ENCODE measurements around the gene CD6. TPM values are rescaled to one million over a fixed set of nuclear protein-coding genes. Genes with fewer than 3 reads are reported as not detected.

Gene CD6
- polyA plus RNA-seq, 12 donors = 0.33 to 2.1 (median 0.81) TPM; not detected in 2

Other genes with a start within 250 kb of the CD6 start
- gene MS4A18, start 247.0 kb upstream of the CD6 start, polyA plus RNA-seq (ENCODE audit: insufficient read length in 12 of 12) = not detected
- gene MS4A15, start 214.8 kb upstream of the CD6 start, polyA plus RNA-seq (ENCODE audit: insufficient read length in 12 of 12) = not detected
- gene MS4A10, start 186.3 kb upstream of the CD6 start, polyA plus RNA-seq (ENCODE audit: insufficient read length in 12 of 12) = not detected
- gene CCDC86, start 129.6 kb upstream of the CD6 start, polyA plus RNA-seq (ENCODE audit: insufficient read length in 12 of 12) = 10 to 100 TPM in 11 of 12 donors, not detected in 1; 13.7 to 24.7 (median 17.4) TPM
- gene PTGDR2, start 115.7 kb upstream of the CD6 start, polyA plus RNA-seq (ENCODE audit: insufficient read length in 12 of 12) = 1 to 10 TPM in 2 of 12 donors, under 1 TPM in 8, not detected in 2; 0.64 to 1.2 (median 0.76) TPM
- gene ZP1, start 104.1 kb upstream of the CD6 start, polyA plus RNA-seq (ENCODE audit: insufficient read length in 12 of 12) = under 1 TPM in 3 of 12 donors, not detected in 9; 0.11 to 0.24 (median 0.15) TPM
- gene PRPF19, start 65.1 kb upstream of the CD6 start, polyA plus RNA-seq (ENCODE audit: insufficient read length in 12 of 12) = 10 to 100 TPM in 11 of 12 donors, not detected in 1; 53.4 to 83.9 (median 64.8) TPM
- gene TMEM109, start 57.5 kb upstream of the CD6 start, polyA plus RNA-seq (ENCODE audit: insufficient read length in 12 of 12) = 100 to 1,000 TPM in 5 of 12 donors, 10 to 100 TPM in 6, not detected in 1; 80.2 to 123 (median 97.2) TPM
- 10 to 100 TPM in 11 of 12 donors, not detected in 1; 21.7 to 52.2 (median 35.2) TPM for gene TMEM132A, start 47.2 kb upstream of the CD6 start, polyA plus RNA-seq (ENCODE audit: insufficient read length in 12 of 12)
- gene SLC15A3, start 19.5 kb upstream of the CD6 start, polyA plus RNA-seq (ENCODE audit: insufficient read length in 12 of 12) = 10 to 100 TPM in 11 of 12 donors, not detected in 1; 14.1 to 49.0 (median 21.4) TPM
- gene CD5, start 130.8 kb downstream of the CD6 start, polyA plus RNA-seq (ENCODE audit: insufficient read length in 12 of 12) = 1 to 10 TPM in 1 of 12 donors, under 1 TPM in 7, not detected in 4; 0.05 to 1.7 (median 0.11) TPM
- gene VPS37C, start 189.7 kb downstream of the CD6 start, polyA plus RNA-seq (ENCODE audit: insufficient read length in 12 of 12) = 10 to 100 TPM in 11 of 12 donors, not detected in 1; 13.3 to 21.1 (median 15.7) TPM
- gene PGA3, start 231.8 kb downstream of the CD6 start, polyA plus RNA-seq (ENCODE audit: insufficient read length in 12 of 12) = 1 to 10 TPM in 1 of 12 donors, under 1 TPM in 7, not detected in 4; 0.12 to 1.4 (median 0.37) TPM